Mesendoderm (in vitro differentiated cells): ENCODE results near the gene HNRNPLL.
A peak's percentile ranks its signal among the peaks of the same experiment; 100 is the strongest.

Experiments used
- DNase-seq: peaks from one replicate; pipeline ENCODE4 v3.0.0; 2013
- H2AK5ac ChIP-seq: 2 replicates; pipeline ENCODE4 v1.6.1; 2013; ENCODE audit warnings: low read length, inconsistent platforms
- H2BK120ac ChIP-seq: 2 replicates; pipeline ENCODE4 v1.6.1; 2013; ENCODE audit warnings: low read depth, mild to moderate bottlenecking, low read length, moderate library complexity, mixed read lengths
- H2BK15ac ChIP-seq: replicated peaks from 2 replicates; pipeline ENCODE4 v1.6.1; 2013; ENCODE audit warnings: low read depth, mild to moderate bottlenecking, moderate library complexity
- H2BK5ac ChIP-seq: 2 replicates; pipeline ENCODE4 v1.6.1; 2013; ENCODE audit warnings: low read length, inconsistent platforms
- H3K18ac ChIP-seq: 2 replicates; pipeline ENCODE4 v1.6.1; 2013; ENCODE audit warnings: mild to moderate bottlenecking, low read length, mixed read lengths
- H3K23ac ChIP-seq: one replicate; pipeline ENCODE4 v1.6.1; 2013; ENCODE audit warnings: low read length
- H3K27ac ChIP-seq: 2 replicates; pipeline ENCODE4 v1.5.1; 2013; ENCODE audit warnings: low read depth, mild to moderate bottlenecking, inconsistent platforms, low read length, moderate library complexity
- H3K27me3 ChIP-seq: 2 replicates; pipeline ENCODE4 v1.6.1; 2013; ENCODE audit warnings: low read length, control low read depth, mild to moderate bottlenecking, inconsistent platforms; ENCODE audit not compliant: insufficient read depth, poor library complexity
- H3K36me3 ChIP-seq: 2 replicates; pipeline ENCODE4 v1.6.1; 2013; ENCODE audit warnings: low read length, inconsistent platforms; ENCODE audit not compliant: control insufficient read depth, insufficient read depth
- H3K4ac ChIP-seq: one replicate; pipeline ENCODE4 v1.6.1; 2013; ENCODE audit warnings: low read depth, mild to moderate bottlenecking, low read length, moderate library complexity
- H3K4me1 ChIP-seq: 2 replicates; pipeline ENCODE4 v1.6.1; 2013; ENCODE audit warnings: low read depth, low read length, inconsistent platforms; ENCODE audit not compliant: control insufficient read depth
- H3K4me2 ChIP-seq: 2 replicates; pipeline ENCODE4 v1.6.1; 2013; ENCODE audit warnings: low read length
- H3K4me3 ChIP-seq: 2 replicates; pipeline ENCODE4 v1.5.1; 2013; ENCODE audit warnings: mild to moderate bottlenecking, low read length
- H3K56ac ChIP-seq: one replicate; pipeline ENCODE4 v1.6.1; 2013; ENCODE audit warnings: low read length
- H3K79me1 ChIP-seq: 2 replicates; pipeline ENCODE4 v1.6.1; 2013; ENCODE audit warnings: low read length, inconsistent platforms
- H3K79me2 ChIP-seq: 2 replicates; pipeline ENCODE4 v1.6.1; 2013; ENCODE audit warnings: mild to moderate bottlenecking, low read length; ENCODE audit not compliant: control insufficient read depth, insufficient read depth
- H3K9ac ChIP-seq: 2 replicates; pipeline ENCODE4 v1.6.1; 2013; ENCODE audit warnings: low read length, inconsistent platforms
- H4K5ac ChIP-seq: one replicate; pipeline ENCODE4 v1.6.1; 2013; ENCODE audit warnings: low read length
- H4K8ac ChIP-seq: one replicate; pipeline ENCODE4 v1.6.1; 2013; ENCODE audit warnings: low read depth, mild to moderate bottlenecking, control low read depth, low read length, moderate library complexity
- WGBS: extraction: QIAGEN DNeasy Blood & Tissue Kit; methylation state at CpG from one replicate; pipeline ENCODE4 v1.1.7; 2013; ENCODE audit warnings: low lambda C conversion rate, missing lambda C conversion rate; ENCODE audit not compliant: insufficient coverage; ENCODE audit errors: extremely low coverage; 5-methylcytosine and 5-hydroxymethylcytosine counted together

Gene HNRNPLL

DNA sequence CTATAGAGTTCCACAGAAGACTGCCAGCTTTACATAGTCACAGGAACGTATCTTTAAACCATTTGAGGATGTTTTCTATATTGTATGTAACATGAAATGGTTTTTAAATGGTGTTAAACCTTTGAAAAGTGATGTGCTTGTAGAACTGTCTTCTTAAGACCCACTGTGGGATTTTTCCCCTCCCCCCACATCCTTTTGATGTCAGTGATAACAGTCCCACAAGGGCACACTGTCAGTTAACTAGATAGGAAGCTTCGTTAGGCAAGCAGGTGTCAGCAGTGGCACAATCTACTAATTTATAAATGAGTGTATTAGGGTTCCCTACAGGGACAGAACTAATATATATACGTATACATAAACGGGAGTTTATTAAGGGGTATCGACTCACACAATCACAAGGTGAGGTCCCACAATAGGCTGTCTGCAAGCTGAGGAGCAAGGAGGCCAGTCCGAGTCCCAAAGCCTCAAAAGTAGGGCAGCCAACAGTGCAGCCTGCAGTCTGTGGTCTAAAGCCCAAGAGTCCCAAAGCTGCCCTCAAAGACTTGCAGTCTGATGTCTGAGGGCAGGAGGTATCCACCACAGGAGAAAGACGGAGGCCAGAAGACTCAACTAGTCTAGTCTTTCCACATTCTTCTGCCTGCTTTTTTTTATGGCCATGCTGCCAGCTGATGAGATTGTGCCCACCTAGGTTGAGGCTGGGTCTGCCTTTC is 23.8 kb upstream of the HNRNPLL start:
- H4K5ac ChIP-seq: no peak overlapping the region
- H3K27ac ChIP-seq: no peak overlapping the region
- no peaks in the 10 kb centered on the region for H3K79me2 ChIP-seq
- no peak overlapping the region for H3K23ac ChIP-seq
- peak; percentile 31 for DNase-seq
- H2AK5ac ChIP-seq: no peak overlapping the region
- no peak overlapping the region for H3K18ac ChIP-seq
- H3K4ac ChIP-seq: no peak overlapping the region
- no CpG with 5 or more reads among the region's 7 CpGs for WGBS
- no peak overlapping the region for H3K9ac ChIP-seq
- no peak overlapping the region for H2BK5ac ChIP-seq
- H3K4me2 ChIP-seq: no peak overlapping the region
- H2BK15ac ChIP-seq: no peak overlapping the region
- H3K79me1 ChIP-seq: no peaks in the 10 kb centered on the region
- H3K4me3 ChIP-seq: no peak overlapping the region
- H4K8ac ChIP-seq: no peak overlapping the region
- H3K27me3 ChIP-seq: no peaks in the 10 kb centered on the region
- H2BK120ac ChIP-seq: no peak overlapping the region
- no peaks in the 10 kb centered on the region for H3K4me1 ChIP-seq
- no peaks in the 10 kb centered on the region for H3K36me3 ChIP-seq
- no peak overlapping the region for H3K56ac ChIP-seq

- Histone ChIP-seq H3K56ac (no peak overlapping the region), H3K79me1 (no peaks in the 10 kb centered on the region), H3K18ac (no peak overlapping the region), H2BK15ac (no peak overlapping the region), H3K4me3 (no peak overlapping the region), H4K8ac (no peak overlapping the region), H2BK5ac (no peak overlapping the region), H3K36me3 (no peaks in the 10 kb centered on the region), H2BK120ac (no peak overlapping the region), H3K4me2 (no peak overlapping the region), H3K23ac (no peak overlapping the region), H4K5ac (no peak overlapping the region), H3K4me1 (no peaks in the 10 kb centered on the region), H3K9ac (no peak overlapping the region), H3K27ac (no peak overlapping the region), H3K79me2 (no peaks in the 10 kb centered on the region), H2AK5ac (no peak overlapping the region), H3K27me3 (no peaks in the 10 kb centered on the region), H3K4ac (no peak overlapping the region)
- DNase-seq: no peak
- no CpG with 5 or more reads among the region's 3 CpGs for WGBS
These were observed 19.5 kb upstream of the HNRNPLL start for GRCh38 chr2:38622210-38622609.

GRCh38 chr2:38621018-38621417 is 18.3 kb upstream of the HNRNPLL start:
- no peaks in the 10 kb centered on the region for H3K27me3 ChIP-seq
- H3K56ac ChIP-seq: no peak overlapping the region
- DNase-seq: no peak
- no peak overlapping the region for H3K4ac ChIP-seq
- H3K4me1 ChIP-seq: no peaks in the 10 kb centered on the region
- H3K4me2 ChIP-seq: no peak overlapping the region
- no peak overlapping the region for H3K4me3 ChIP-seq
- H3K79me2 ChIP-seq: no peaks in the 10 kb centered on the region
- no peak overlapping the region for H2BK120ac ChIP-seq
- H3K36me3 ChIP-seq: no peaks in the 10 kb centered on the region
- H2AK5ac ChIP-seq: no peak overlapping the region
- H4K8ac ChIP-seq: no peak overlapping the region
- no peak overlapping the region for H3K27ac ChIP-seq
- H3K9ac ChIP-seq: no peak overlapping the region
- H3K79me1 ChIP-seq: no peaks in the 10 kb centered on the region
- H2BK15ac ChIP-seq: no peak overlapping the region
- no peak overlapping the region for H3K23ac ChIP-seq
- no peak overlapping the region for H2BK5ac ChIP-seq
- H3K18ac ChIP-seq: no peak overlapping the region
- no peak overlapping the region for H4K5ac ChIP-seq

DNA sequence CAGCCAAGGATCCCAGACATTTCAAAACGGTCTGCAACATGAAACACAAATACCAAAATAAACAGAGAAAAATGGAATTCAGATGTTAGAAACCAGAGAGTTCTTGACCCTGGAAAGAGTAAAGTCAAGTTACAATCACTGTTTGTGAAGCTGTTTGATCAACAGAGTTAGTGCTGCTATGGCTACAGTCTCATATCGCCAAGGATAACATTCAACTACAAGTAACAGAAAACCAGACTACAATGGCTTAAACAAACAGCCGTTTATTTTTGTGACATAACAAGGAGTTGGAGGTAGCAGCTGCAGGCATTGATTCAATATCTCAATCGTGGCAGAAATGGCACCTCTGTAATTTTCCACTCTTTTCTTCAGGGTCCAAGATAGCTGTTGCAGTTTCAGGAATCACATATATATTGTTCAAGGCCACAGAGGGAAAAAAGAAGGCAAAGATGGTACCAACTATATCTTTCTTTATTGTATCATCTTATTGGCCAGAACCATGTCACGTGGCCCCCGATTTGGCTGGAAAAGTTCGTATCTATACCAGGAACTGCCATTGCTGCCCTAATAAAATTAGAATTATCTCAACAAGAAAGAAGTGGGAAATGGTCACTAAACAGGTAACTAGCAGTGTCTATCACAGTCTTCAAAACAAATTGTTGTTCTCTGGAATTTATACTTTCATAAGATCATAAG is 17.7 kb upstream of the HNRNPLL start:
- H3K79me2 ChIP-seq: no peaks in the 10 kb centered on the region
- no peak overlapping the region for H2AK5ac ChIP-seq
- no peak overlapping the region for H2BK5ac ChIP-seq
- no peak overlapping the region for H3K4me2 ChIP-seq
- H3K4me1 ChIP-seq: no peaks in the 10 kb centered on the region
- H3K36me3 ChIP-seq: no peaks in the 10 kb centered on the region
- peak overlapping the region; percentile 50 for H3K4ac ChIP-seq
- H2BK120ac ChIP-seq: no peak overlapping the region
- H3K9ac ChIP-seq: no peak overlapping the region
- no peak overlapping the region for H4K5ac ChIP-seq
- no peaks in the 10 kb centered on the region for H3K27me3 ChIP-seq
- H3K27ac ChIP-seq: no peak overlapping the region
- WGBS: no CpG with 5 or more reads among the region's 7 CpGs
- no peak overlapping the region for H3K56ac ChIP-seq
- DNase-seq: no peak
- H2BK15ac ChIP-seq: no peak overlapping the region
- H4K8ac ChIP-seq: no peak overlapping the region
- no peak overlapping the region for H3K23ac ChIP-seq
- no peak overlapping the region for H3K4me3 ChIP-seq
- H3K18ac ChIP-seq: no peak overlapping the region
- H3K79me1 ChIP-seq: no peaks in the 10 kb centered on the region

DNA sequence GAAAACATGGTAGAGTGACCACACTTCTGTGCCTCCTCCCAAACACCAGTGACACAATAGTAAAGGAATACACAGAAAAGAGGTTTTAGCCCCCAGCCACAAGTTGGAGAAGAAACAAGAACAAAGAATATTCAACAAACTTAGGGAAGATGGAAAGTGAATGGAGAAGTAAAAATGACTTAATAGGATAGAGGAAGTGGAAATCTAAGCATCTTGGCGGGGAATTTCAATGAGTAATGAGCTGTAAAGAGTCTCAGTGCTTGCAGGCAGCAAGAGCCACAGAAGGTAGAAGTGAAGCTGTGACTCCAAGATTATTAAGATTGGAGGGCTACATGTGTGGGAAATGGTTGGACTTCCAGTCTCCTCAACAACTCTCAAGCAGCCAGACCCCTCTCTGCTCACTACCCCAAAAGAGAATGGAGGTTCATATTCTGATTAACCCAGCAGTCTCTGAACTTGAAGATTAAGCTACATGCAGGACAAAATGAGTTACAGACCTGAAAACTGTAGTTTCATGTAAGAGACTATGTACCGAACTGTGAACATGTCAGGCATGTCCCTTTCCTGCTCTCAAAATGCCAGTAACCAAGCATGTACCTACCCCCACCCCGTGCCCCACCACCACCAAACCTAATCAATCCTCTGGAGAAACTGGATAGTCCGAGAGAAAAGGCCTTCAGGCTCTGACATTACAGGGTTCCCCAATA is 16.9 kb upstream of the HNRNPLL start:
- peak overlapping the region; percentile 50 for H3K4ac ChIP-seq
- no peak overlapping the region for H3K23ac ChIP-seq
- no peak overlapping the region for H4K5ac ChIP-seq
- H3K56ac ChIP-seq: no peak overlapping the region
- DNase-seq: no peak
- H3K9ac ChIP-seq: no peak overlapping the region
- H2AK5ac ChIP-seq: no peak overlapping the region
- H3K4me1 ChIP-seq: no peaks in the 10 kb centered on the region
- H3K4me2 ChIP-seq: no peak overlapping the region
- no peaks in the 10 kb centered on the region for H3K79me1 ChIP-seq
- no peak overlapping the region for H2BK5ac ChIP-seq
- H3K79me2 ChIP-seq: no peaks in the 10 kb centered on the region
- H3K4me3 ChIP-seq: no peak overlapping the region
- no peak overlapping the region for H3K27ac ChIP-seq
- H3K18ac ChIP-seq: no peak overlapping the region
- no peak overlapping the region for H2BK120ac ChIP-seq
- H2BK15ac ChIP-seq: no peak overlapping the region
- no peak overlapping the region for H4K8ac ChIP-seq
- no peaks in the 10 kb centered on the region for H3K36me3 ChIP-seq
- no CpG with 5 or more reads among the region's 4 CpGs for WGBS
- no peaks in the 10 kb centered on the region for H3K27me3 ChIP-seq
